ENCODE measurements around the gene ARHGAP33. TPM values are rescaled to one million over a fixed set of nuclear protein-coding genes. Genes with fewer than 3 reads are reported as not detected.

Gene ARHGAP33
- total and polyA plus RNA-seq, 10 of the 15 experiments (the other 5 are each of a cell fraction or from before 2014, with no cell fraction given): 0.05 to 22.9 (median 2.3) TPM; not detected in 1

DNA sequence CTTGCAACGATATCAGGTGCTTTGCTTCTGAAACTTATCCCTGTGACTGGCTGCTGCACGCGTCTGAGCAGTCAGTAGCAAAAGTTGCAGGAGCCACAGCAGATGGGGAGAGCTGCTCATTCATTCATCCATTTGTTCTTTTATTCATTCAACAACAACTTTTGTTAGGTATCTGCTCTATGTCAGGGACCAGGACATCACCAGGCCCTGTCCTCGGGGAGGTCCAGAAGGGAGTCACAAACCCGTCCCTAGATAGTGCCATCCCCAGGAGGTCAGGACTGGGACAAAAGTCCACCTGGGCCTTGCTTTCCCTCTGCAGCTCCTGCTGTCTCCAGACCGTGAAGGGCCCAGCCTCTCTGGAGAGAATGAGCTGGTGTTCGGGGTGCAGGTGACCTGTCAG lies 2.6 kb downstream of the ARHGAP33 start:
- intact Hi-C loops (cut with micrococcal nuclease; ENCODE audit: unreplicated experiment): no loop called here
- WGBS (ENCODE audit: insufficient coverage, insufficient replicate concordance, low lambda C conversion rate, missing lambda C conversion rate): 67% methylated on average over 7 of the region's 7 CpGs
- SMC1A ChIA-PET (ENCODE audit: uncharacterized antibody, unreplicated experiment): no interaction called here
- no peak for TF ChIP-seq IRF4 (IDR thresholded peaks at IDR 0.05; ENCODE audit: low read depth, low read length)
- no peak for TF ChIP-seq NFXL1 (IDR thresholded peaks at IDR 0.05; ENCODE audit: borderline replicate concordance)
- TF ChIP-seq, protein P1, sequence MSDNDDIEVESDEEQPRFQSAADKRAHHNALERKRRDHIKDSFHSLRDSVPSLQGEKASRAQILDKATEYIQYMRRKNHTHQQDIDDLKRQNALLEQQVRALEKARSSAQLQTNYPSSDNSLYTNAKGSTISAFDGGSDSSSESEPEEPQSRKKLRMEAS (IDR thresholded peaks at IDR 0.05; ENCODE audit: low read depth, low read length): no peak
- TF ChIP-seq NBN (IDR thresholded peaks at IDR 0.05): no peak
- no peak for TF ChIP-seq POLR2A (IDR thresholded peaks at IDR 0.05; ENCODE audit: low read depth, low read length)
- no peak for TF ChIP-seq CREM (IDR thresholded peaks at IDR 0.05; ENCODE audit: low read depth)
- TF ChIP-seq EED (IDR thresholded peaks at IDR 0.05; ENCODE audit: low read depth): no peak
- no peak for TF ChIP-seq SMARCA5 (IDR thresholded peaks at IDR 0.05)
- no peak for TF ChIP-seq SMAD5 (IDR thresholded peaks at IDR 0.05; ENCODE audit: low read depth)
- no peak for TF ChIP-seq HDAC6 (IDR thresholded peaks at IDR 0.05; ENCODE audit: unreplicated experiment)
- no peak for TF ChIP-seq JUND (IDR thresholded peaks at IDR 0.05; ENCODE audit: low read depth, low read length)
- no peak for TF ChIP-seq HDGF (IDR thresholded peaks at IDR 0.05)
- TF ChIP-seq, protein P2, sequence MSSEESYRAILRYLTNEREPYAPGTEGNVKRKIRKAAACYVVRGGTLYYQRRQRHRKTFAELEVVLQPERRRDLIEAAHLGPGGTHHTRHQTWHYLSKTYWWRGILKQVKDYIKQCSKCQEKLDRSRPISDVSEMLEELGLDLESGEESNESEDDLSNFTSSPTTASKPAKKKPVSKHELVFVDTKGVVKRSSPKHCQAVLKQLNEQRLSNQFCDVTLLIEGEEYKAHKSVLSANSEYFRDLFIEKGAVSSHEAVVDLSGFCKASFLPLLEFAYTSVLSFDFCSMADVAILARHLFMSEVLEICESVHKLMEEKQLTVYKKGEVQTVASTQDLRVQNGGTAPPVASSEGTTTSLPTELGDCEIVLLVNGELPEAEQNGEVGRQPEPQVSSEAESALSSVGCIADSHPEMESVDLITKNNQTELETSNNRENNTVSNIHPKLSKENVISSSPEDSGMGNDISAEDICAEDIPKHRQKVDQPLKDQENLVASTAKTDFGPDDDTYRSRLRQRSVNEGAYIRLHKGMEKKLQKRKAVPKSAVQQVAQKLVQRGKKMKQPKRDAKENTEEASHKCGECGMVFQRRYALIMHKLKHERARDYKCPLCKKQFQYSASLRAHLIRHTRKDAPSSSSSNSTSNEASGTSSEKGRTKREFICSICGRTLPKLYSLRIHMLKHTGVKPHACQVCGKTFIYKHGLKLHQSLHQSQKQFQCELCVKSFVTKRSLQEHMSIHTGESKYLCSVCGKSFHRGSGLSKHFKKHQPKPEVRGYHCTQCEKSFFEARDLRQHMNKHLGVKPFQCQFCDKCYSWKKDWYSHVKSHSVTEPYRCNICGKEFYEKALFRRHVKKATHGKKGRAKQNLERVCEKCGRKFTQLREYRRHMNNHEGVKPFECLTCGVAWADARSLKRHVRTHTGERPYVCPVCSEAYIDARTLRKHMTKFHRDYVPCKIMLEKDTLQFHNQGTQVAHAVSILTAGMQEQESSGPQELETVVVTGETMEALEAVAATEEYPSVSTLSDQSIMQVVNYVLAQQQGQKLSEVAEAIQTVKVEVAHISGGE (CRISPR knock-in tag; IDR thresholded peaks at IDR 0.05): no peak
- TF ChIP-seq MEF2B (IDR thresholded peaks at IDR 0.05; ENCODE audit: partially characterized antibody, poor library complexity, severe bottlenecking): no peak
- TF ChIP-seq POLR2AphosphoS5 (IDR thresholded peaks at IDR 0.05; ENCODE audit: low read length): no peak
- TF ChIP-seq ZZZ3 (IDR thresholded peaks at IDR 0.05; ENCODE audit: control insufficient read depth, insufficient read length, low read depth): no peak
- no peak for TF ChIP-seq MYB (IDR thresholded peaks at IDR 0.05; ENCODE audit: borderline replicate concordance, low read depth, low read length)
- TF ChIP-seq, protein P3, sequence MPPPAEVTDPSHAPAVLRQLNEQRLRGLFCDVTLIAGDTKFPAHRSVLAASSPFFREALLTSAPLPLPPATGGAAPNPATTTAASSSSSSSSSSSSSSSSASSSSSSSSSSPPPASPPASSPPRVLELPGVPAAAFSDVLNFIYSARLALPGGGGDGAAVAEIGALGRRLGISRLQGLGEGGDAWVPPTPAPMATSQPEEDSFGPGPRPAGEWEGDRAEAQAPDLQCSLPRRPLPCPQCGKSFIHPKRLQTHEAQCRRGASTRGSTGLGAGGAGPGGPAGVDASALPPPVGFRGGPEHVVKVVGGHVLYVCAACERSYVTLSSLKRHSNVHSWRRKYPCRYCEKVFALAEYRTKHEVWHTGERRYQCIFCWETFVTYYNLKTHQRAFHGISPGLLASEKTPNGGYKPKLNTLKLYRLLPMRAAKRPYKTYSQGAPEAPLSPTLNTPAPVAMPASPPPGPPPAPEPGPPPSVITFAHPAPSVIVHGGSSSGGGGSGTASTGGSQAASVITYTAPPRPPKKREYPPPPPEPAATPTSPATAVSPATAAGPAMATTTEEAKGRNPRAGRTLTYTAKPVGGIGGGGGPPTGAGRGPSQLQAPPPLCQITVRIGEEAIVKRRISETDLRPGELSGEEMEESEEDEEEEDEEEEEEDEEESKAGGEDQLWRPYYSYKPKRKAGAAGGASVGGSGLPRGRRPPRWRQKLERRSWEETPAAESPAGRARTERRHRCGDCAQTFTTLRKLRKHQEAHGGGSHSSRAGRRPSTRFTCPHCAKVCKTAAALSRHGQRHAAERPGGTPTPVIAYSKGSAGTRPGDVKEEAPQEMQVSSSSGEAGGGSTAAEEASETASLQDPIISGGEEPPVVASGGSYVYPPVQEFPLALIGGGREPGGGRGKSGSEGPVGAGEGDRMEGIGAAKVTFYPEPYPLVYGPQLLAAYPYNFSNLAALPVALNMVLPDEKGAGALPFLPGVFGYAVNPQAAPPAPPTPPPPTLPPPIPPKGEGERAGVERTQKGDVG (CRISPR knock-in tag; IDR thresholded peaks at IDR 0.05): no peak

More for the DNA sequence above, 2.6 kb downstream of the ARHGAP33 start:
- no peaks in the 10 kb centered on the region for H3K9me3 ChIP-seq (replicated peaks; ENCODE audit: control insufficient read depth, insufficient read depth, low read length)
- no peaks in the 10 kb centered on the region for H3K79me2 ChIP-seq (ENCODE audit: control insufficient read depth, insufficient read depth, low read length)
- ChIA-PET CTCF (no interaction called here), POLR2A (no interaction called here), RAD21 (ENCODE audit: unreplicated experiment) (interaction anchor here (1.3 kb wide), 1 partner anchor 30 kb away, joined by 3 read pairs; the partner anchor contains the start of gene LIN37)
- H3K4me1 ChIP-seq (ENCODE audit: control insufficient read depth, insufficient read depth, low read length): no peaks in the 10 kb centered on the region
- BruUV-seq (replicated peaks): no TSS peak
- in situ Hi-C loops (cut with MboI): no loop called here
- no peaks in the 10 kb centered on the region; a peak in 1 of 4 replicates for H3K36me3 ChIP-seq (ENCODE audit: control insufficient read depth in 2 of 2, insufficient read depth in 2 of 2, low read length in 1 of 2)
- DNase-seq (ENCODE audit: low read depth, low spot score) (no peak), ATAC-seq (no peak), FAIRE-seq (no peak)
- no peak overlapping the region for H3K4me3 ChIP-seq
- no peak overlapping the region for H3K9ac ChIP-seq (ENCODE audit: control insufficient read depth, insufficient read depth, low read length)
- no peaks in the 10 kb centered on the region for H3K27me3 ChIP-seq (replicated peaks in 1 of 2; ENCODE audit: control insufficient read depth in 2 of 2, insufficient read depth in 2 of 2, low read length in 1 of 2)
- H2AFZ ChIP-seq (ENCODE audit: control insufficient read depth, low read depth, low read length): no peak overlapping the region
- no peak overlapping the region for H3K27ac ChIP-seq (ENCODE audit: control insufficient read depth, insufficient read depth)
- no peaks in the 10 kb centered on the region for H4K20me1 ChIP-seq (ENCODE audit: control insufficient read depth, insufficient read depth)
- no peak overlapping the region for H3K4me2 ChIP-seq (ENCODE audit: control insufficient read depth, insufficient read depth)
